CD4-positive, alpha-beta T cell treated with Interleukin-17A for 4 hours (primary cell): ENCODE data around the gene ROR1.

Source experiments
- DNase-seq: peaks from one replicate; pipeline ENCODE4 v3.0.0-alpha.2; 2020; ENCODE audit warnings: mixed read lengths

Gene ROR1

GRCh38 chr1:63773815-63774616 lies at the start of gene ROR1:
Gene ROR1, plus strand, starts transcription at chr1:63774017.
- DNase-seq = peak; percentile 33

GRCh38 chr1:63724375-63724899 lies 49.4 kb upstream of the ROR1 start:
- DNase-seq = no peak

GRCh38 chr1:63728611-63729226 lies 45.1 kb upstream of the ROR1 start:
- no peak for DNase-seq

GRCh38 chr1:63729227-63729620 lies 44.6 kb upstream of the ROR1 start:
- no peak for DNase-seq

GRCh38 chr1:63730211-63730610 lies 43.6 kb upstream of the ROR1 start:
- DNase-seq = no peak

- DNase-seq = no peak
Observed at GRCh38 chr1:63731117-63732043, 42.4 kb upstream of the ROR1 start.

GRCh38 chr1:63732666-63733065 lies 41.2 kb upstream of the ROR1 start:
- no peak for DNase-seq

- no peak for DNase-seq
Observed at GRCh38 chr1:63738772-63739171, 35.0 kb upstream of the ROR1 start.

- no peak for DNase-seq
Observed at GRCh38 chr1:63739452-63739851, 34.4 kb upstream of the ROR1 start.

GRCh38 chr1:63740432-63740831 lies 33.4 kb upstream of the ROR1 start:
- DNase-seq = no peak

GRCh38 chr1:63742526-63742925 lies 31.3 kb upstream of the ROR1 start:
- DNase-seq = no peak

GRCh38 chr1:63743781-63744180 lies 30.0 kb upstream of the ROR1 start:
- no peak for DNase-seq

- no peak for DNase-seq
Observed at GRCh38 chr1:63746129-63746864, 27.5 kb upstream of the ROR1 start.

GRCh38 chr1:63747445-63747844 lies 26.4 kb upstream of the ROR1 start:
- DNase-seq = no peak

GRCh38 chr1:63748046-63748580 lies 25.7 kb upstream of the ROR1 start:
- DNase-seq = no peak

GRCh38 chr1:63748641-63749040 lies 25.2 kb upstream of the ROR1 start:
- DNase-seq = no peak

- no peak for DNase-seq
Observed at GRCh38 chr1:63750721-63751120, 23.1 kb upstream of the ROR1 start.

- no peak for DNase-seq
Observed at GRCh38 chr1:63752176-63752575, 21.6 kb upstream of the ROR1 start.

GRCh38 chr1:63753591-63753990 lies 20.2 kb upstream of the ROR1 start:
- no peak for DNase-seq

GRCh38 chr1:63756839-63757238 lies 17.0 kb upstream of the ROR1 start:
- no peak for DNase-seq

- no peak for DNase-seq
Observed at GRCh38 chr1:63757334-63757733, 16.5 kb upstream of the ROR1 start.

GRCh38 chr1:63758791-63759190 lies 15.0 kb upstream of the ROR1 start:
- no peak for DNase-seq
